GM19193 (cell line): ENCODE measurements around the gene RTN4R.

Experiments used
- POLR2A ChIP-seq: IDR thresholded peaks from 4 replicates; pipeline ENCODE4 v1.6.1; 2011; ENCODE audit not compliant: insufficient read depth, insufficient read length; ENCODE audit errors: extremely low read depth

RTN4R gene

DNA sequence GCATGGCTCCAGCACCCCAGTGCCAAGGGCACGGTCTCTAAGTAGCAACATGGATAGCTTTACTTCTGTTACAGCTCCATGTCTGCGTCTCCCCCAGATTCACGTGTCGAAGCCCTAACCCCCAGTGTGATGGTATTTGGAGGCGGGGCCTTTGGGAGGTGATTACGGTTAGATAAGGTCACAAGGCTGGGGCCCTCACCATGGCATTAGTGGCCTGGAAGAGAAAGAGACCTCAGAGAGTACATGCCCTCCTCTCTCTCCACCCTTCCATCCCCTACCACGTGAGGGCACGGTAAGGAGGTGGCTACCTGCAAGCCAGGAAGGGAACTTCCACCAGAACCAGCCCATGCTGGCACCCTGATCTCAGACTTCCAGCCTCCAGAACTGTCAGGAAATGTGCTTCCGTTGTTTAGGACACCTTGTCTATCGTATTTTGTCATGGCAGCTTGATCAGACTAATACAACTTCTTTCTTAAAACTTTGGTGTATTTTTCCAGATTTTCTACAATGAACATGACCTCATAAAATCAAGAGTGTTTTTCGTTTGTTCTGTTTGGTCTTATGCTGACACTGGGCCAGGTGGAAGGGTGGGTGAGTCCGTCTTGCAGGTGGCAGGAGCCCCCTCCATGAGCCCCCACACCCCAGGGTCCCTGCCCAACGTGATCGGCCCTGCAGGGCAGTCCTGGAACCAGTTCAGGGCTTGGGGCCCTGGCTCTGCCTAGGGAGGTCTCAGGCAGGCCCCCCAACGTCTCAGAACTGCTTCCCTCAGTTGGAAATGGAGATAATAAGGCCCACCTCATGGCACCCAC, 10.7 kb downstream of the RTN4R start:
- no peak for TF ChIP-seq POLR2A

- no peak for TF ChIP-seq POLR2A
Observed at GRCh38 chr22:20256551-20257211, 11.4 kb downstream of the RTN4R start.

- no peak for TF ChIP-seq POLR2A
Observed at GRCh38 chr22:20256027-20256426, 12.1 kb downstream of the RTN4R start.

- no peak for TF ChIP-seq POLR2A
Observed at GRCh38 chr22:20254975-20255946, 12.9 kb downstream of the RTN4R start.

- no peak for TF ChIP-seq POLR2A
Observed at GRCh38 chr22:20253161-20253560, 15.0 kb downstream of the RTN4R start.

DNA sequence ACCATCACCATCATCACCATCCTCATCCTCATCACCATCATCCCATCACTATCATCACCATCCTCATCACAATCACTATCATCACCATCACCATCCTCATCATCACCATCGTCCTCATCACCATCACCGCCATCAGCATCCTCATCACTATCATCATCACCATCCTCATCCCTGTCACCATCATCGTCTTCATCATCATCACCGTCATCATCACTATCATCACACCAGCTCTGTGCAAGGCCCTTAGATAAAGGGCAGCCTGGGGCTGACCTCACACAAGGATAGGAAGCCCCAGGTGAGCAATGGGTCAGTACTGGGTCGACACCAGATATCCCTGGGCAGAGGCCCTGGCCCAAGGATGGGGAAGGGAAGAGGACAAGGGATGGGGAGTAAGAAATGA, 16.1 kb downstream of the RTN4R start:
- TF ChIP-seq POLR2A, result no peak

DNA sequence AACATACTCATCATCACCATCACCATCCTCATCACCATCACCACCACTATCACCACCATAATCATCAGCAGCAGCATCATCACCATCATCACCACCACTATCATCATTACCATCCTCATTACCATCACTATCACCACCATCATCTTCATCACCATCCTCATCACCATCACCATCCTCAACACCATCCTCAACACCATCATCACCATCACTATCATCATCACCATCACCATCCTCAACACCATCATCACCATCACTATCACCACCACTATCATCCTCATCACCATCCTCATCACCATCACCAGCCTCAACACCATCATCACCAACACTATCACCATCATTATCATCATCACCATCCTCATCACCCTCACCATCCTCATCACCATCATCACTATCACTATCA, 16.6 kb downstream of the RTN4R start:
- TF ChIP-seq POLR2A, result no peak

DNA sequence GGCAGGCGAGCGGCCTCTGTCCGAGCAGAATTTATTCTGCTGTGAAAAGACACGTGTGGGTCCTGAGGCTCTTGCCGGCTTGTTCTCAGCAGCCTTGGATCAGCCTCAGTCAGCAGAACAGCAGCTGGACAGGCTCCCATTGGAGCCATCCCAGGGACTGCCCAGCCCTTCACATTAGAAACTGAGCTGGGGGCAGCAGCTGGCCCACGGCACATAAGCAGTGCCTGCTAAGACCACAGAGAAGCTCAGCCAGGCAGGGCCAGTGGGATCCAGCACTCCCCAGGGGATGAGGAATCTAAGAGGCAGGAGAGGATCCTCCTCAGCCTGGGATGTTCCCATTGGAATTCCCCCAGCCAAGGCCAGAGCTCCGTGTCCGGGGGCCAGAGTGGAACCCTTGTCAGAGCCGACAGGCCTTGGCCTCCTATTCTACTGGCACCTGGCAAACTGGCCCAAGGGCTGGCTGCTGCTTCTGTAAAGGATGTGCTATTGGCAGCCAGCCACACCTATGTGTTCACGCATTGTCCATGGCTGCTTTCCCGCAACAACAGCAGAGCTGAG, 18.2 kb downstream of the RTN4R start:
- TF ChIP-seq POLR2A, result no peak

GRCh38 chr22:20248461-20248978, 19.6 kb downstream of the RTN4R start:
- no peak for TF ChIP-seq POLR2A

- no peak for TF ChIP-seq POLR2A
Observed at GRCh38 chr22:20247608-20248171, 20.4 kb downstream of the RTN4R start.

- TF ChIP-seq POLR2A, result no peak
Observed at GRCh38 chr22:20247010-20247505, 21.1 kb downstream of the RTN4R start.

- TF ChIP-seq POLR2A, result no peak
Observed at GRCh38 chr22:20246368-20247009, 21.6 kb downstream of the RTN4R start.

DNA sequence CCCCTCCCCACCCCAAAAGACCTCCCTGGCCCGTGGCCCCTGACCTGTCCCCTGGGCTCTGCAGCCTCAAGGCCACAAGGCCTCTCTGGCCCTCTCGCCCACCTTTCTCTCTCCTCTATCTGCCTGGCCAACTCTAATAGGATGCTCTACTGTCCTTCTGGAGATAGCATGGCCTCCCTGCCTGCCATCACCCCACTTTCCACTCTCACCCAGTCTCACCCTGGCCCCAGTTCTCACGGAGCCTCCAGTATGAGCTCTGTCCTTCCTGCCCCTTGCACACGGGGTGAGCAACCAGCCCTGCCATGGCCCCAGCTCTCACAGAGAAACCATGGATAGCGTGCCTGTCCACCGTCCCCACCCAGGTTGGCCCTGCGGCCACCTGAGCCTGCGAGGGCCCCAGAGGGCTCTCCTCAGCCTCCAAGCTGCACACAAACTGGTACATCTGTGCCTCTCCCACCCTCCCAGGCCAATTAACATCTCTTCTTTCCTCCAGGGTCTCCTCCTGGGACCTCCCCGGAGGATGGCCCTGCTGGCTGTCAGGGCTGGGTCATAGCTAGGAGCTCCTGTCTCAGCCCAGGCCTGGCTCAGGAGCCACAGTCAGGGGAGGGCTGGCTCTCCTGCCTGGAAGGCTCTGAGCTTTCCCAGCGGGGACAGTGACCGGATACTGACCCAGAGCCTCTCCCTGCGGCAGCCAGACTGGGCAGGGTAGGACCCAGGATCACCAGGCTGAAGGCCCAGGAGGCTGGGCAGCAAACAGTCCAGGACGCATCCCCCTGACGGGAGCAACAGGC, 22.3 kb downstream of the RTN4R start:
- no peak for TF ChIP-seq POLR2A
